Glomerular visceral epithelial cell (primary cell): ENCODE results near the gene CCDC174.
A peak's percentile ranks its signal among the peaks of the same experiment; 100 is the strongest.

ENCODE experiments used
- DNase-seq: peaks from one replicate; pipeline ENCODE4 v3.0.0-alpha.2; 2016; ENCODE audit errors: extremely low spot score

Gene CCDC174

DNA sequence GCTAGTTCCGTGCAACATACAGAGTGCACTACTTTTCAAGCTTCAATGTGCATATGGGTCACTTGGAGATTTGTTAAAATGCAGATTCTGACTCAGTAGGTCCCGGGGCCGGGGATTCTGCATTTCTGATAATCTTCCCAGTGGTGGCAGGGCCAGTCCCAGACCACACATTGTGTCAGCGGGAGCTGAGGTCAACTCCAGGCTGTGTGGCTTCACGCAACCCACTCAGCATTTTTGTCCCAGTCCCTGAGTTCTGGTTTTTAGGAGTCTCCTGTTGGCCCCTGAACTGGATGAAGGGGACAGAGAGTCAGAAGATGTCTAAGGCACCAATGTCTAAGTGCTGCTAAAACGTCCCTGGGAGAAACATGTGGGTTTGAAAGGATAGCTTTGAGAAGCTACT is 26.1 kb upstream of the CCDC174 start:
- no peak for DNase-seq

DNA sequence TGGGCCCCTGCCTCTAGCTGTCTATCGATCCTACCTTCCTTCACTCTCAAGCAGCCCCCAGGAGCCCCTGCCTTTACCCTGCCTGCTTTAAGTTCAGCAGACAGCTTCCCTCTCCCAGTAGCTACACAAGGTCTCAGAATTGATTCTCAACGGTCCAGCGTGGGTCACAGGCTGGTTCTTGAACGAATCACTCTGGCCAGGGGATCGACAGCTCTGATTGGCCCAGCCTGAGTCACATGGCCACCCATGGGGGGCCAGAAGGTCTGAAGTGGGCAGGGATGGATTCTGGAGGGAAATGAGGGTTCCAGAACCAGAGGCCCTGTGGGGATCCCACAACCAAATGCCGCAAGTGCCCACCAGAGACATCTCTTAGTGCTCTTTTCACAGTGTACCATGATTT is 23.7 kb upstream of the CCDC174 start:
- DNase-seq = no peak

DNA sequence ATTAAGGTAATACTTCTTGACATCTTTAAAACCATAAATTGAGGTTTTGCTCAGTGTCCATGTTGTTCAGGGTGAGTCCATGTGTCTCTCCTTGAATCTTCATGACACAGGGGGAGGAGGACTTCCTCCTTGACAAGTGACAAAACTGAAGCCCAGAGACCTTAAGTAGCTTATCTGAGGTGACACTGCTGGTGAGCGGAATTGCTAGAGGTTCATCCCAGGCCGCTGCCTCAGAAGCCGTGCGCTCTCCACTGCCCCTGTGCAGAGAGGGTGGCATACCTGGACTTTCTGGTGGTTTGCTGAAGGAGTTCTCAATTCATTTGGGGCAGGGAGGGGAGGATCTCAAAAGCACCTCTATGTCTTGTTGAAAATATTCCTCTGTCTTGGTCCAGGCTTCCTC is 23.2 kb upstream of the CCDC174 start:
- no peak for DNase-seq

- no peak for DNase-seq
Observed at GRCh38 chr3:14630404-14631100, 21.0 kb upstream of the CCDC174 start.

DNA sequence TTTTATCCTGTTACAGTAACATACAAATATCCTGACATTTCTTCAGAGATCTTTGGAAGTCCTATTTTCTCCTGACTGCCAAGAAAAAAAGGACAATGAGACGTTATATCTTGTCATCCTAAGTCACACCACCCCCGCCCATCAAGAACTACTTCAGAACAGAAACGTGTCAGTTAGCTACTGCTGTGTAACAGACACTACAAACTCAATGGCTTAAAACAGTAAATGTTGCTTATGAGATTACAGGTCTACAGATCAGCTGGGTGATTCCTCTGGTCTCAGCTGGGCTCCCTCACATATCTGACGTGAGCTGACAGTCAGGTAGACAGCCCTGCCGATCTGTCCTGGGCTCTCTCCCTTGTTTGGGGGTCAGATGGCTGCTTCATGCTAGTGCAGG is 20.5 kb upstream of the CCDC174 start:
- DNase-seq = no peak

GRCh38 chr3:14631687-14632441 is 19.7 kb upstream of the CCDC174 start:
- DNase-seq = no peak

- DNase-seq = no peak
Observed at GRCh38 chr3:14632442-14632930, 19.1 kb upstream of the CCDC174 start.

GRCh38 chr3:14633417-14633816 is 18.1 kb upstream of the CCDC174 start:
- no peak for DNase-seq

GRCh38 chr3:14633819-14634424 is 17.6 kb upstream of the CCDC174 start:
- peak; percentile 55 for DNase-seq

DNA sequence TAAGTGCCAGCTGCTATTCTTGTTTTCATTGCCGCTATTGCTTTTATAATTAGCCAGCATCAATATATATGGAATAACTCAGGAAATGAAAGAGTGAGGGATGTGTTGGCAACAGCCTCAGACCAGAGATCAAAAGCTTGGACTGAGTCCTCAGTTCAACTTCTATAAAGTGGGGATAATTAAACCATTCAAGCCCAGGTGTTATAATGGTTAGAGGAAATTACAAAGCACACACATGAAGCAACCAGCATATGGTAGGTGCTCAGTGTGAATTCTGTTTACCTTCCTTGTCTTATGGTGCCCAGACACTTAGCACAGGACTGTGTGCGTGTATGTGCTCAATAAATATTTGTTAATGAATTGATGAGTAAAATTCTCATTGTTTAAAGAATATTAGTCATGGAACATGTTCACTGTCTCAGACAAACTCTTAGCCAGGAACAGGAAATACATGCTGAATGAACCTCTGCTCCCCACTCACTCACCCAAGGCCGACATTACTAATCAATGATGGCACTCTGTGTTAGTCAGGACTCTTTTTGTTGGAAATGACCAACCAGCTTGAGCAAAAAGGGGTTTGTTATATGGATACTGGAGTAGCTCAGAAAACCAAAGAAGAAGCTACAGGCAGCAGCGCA is 16.7 kb upstream of the CCDC174 start:
- no peak for DNase-seq

DNA sequence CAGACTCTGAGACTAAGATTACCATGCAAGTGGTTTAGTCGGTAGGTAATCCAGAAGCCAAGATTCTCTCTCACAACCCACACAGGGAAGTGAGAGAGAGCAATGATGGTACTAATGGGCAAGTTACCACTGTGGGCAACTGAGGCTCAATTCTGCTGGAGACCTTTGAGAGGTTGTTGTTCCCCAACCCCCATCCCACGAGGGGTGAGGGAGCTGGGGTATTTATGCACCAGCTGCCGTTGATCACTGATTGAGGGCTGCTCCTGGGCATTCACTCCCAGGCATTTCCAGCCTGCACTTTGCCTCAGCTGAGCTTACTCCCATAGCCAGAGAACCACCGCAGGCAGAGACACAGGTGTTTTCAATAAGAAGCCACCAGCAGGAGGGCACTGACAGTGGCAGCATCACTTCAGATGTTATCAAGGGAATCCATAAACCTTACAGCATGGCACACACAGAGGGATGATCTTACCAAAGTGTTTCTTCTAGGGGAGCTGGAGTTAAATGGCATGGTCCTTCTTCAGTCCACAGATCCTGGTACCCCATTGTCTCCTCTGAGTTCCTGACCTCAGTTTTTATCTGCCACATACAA is 15.0 kb upstream of the CCDC174 start:
- DNase-seq = no peak

GRCh38 chr3:14640157-14640562 is 11.4 kb upstream of the CCDC174 start:
- DNase-seq = no peak

GRCh38 chr3:14640734-14641133 is 10.8 kb upstream of the CCDC174 start:
- DNase-seq = no peak

DNA sequence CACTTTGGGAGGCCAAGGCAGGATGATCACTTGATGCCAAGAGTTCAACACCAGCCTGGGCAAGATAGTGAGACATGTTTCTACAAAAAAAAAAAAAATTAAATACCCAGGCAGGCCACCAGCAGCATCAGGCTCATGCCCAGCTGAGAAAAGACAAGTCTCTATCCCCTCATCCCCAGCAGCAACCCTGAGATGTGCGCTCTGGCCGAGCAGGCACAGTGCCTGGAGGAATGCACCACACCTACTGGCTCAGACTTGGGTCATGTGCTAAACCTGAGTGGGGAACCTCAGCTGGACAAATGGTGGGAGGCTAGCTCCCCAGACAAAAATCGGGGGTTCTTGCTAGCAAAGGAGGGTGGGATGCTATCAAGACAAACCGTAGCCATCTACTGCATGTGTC is 10.2 kb upstream of the CCDC174 start:
- DNase-seq = no peak

DNA sequence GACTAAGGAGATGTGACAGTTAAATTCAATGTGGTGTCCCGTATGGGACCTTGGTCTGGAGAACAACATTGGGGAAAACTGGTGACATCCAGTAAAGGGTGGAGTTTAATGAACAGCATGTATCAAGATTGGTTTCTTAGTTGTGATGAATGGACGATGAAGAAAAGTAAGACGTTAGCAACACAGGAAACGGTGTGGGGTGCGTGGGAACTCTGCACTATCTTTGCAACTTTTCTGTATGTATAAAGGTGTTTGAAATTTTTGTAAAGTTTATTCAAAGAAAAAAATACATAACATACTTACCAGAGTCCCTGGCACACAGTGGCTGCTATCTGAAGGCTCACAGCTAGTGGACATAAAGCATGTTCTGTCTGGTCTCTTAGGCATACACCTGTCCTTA is 6.1 kb upstream of the CCDC174 start:
- no peak for DNase-seq

DNA sequence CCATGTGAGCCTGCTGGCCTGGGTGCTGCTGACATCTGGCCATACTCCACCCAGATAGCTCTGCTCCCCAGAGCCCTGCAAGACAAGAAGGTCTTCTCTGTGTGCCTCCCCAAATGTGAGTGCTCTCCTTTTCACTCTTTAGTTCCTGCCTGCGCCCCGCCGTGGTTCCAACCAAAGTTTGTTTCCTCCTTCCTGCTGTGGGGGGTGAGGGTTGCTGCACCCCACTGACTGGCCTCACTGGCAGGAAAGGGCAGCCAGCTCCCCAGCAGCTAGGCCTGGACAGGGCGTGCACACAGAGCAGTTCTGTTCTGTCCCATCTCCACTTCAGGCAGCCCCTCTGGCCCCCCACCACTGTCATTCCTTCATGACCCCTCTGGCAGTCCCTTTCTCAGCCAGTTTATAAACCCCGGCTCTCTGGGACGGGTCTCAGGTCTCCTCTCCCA is 5.4 kb upstream of the CCDC174 start:
- no peak for DNase-seq

DNA sequence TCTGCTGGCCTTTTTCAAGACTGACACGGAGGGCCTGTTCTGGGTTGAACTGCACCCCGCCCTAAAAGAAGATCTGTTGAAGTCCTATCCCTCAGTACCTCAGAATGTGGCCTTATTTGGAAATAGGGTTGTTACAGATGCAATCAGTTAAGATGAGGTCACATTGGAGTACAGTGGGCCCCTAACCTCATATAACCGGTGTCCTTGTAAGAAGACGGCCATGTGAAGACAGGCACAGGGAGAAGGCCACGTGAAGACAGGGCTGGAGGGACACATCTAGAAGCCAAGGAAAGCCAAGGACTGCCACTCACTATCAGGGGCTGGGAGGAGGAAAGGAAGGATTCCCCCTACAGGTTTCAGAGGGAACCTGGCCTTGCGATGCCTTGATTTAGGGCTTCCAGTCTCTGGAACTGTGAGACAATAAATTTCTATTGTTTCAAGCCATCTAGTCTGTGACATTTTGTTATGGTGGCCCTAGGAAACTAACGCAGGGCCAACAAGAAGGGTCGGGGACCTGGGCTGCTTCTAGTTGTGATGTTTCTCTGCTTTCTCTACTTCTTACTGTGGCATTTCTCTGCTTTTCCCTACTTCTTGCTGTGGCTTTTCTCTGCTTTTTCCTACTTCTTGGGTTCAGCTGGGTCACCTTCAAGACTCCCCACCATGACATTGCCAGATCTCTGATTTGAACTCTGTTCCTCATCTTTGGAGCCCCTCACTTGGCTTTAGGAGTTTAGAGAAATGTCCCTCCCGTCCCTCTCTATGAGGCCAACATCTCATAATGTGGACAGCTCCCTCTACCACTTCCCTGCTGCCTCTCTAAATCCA is 4.8 kb upstream of the CCDC174 start:
- DNase-seq = no peak

DNA sequence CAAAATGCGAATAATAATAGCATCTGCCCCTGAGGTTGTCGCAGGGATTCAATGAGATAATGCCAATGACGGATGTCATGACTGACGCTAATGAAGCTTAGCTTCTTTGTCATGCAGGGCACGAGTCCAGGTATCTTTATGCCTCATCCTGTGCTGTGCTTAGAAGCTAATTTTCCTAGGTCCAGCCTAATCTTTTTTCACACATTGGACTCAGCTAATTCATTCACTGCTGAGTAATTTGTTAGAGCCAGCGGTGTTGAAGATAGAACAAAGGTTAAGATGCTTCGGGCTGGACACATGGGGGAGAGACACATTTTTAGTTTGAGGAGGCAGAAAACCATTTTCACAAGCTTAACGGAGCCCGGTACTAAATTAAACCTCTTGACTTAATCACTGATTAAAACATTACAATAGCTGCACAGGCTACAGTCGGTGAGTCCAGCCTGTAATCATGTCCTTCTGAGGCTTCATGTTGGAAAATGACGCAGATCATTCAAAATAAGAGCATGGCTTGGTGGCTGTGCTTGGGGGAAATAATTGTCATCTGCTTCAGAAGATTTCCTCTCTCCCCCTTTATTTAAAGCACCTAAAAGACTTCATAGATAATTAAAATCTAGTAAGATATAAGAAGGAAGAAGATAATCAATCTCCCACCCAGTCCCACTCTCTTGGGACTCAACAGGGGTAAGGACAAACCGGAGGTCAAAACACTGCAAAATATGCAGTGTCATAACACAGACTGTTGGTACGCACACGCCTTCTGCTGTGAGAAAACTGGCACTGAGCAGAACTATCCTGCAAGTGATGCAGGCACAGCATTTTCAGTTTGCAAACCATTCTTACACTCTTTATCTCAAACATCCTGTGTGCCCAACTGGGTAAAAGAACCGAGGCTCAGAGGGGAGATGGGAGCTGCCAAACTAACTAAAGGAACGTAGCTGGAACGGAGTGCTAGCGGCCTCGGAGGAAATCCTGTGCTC is 3.3 kb upstream of the CCDC174 start:
- DNase-seq = peak; percentile 5

DNA sequence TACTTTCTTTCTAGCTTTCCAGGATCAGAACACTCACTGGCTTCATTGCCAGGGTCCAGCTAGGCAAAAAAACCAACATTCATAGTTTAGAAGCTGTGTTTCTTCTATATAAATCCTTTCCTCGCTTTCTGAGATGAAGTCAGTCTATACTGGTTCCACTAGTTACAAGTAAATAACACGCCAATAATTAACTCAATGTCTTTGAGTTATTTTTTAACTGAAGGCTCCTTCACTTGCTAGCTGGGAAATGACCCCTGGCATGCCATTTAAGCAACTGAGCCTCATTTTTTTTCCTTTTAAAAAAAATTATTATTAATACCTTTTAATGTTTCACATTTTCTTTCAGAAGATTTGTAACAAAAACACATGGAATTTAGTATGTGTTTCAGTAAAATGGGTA is 2.1 kb upstream of the CCDC174 start:
- no peak for DNase-seq

- DNase-seq = no peak
Observed at GRCh38 chr3:14650193-14650592, 1.4 kb upstream of the CCDC174 start.
